Right lobe of liver (tissue), 6 donors: ENCODE data around the gene SIGLEC5. TPM values are rescaled to one million over a fixed set of nuclear protein-coding genes. Genes with fewer than 3 reads are reported as not detected.

Experiments
- ATAC-seq, 4 donors: fragments of 200-7000 bp; cut with Tn5 transposase; one replicate each; pipeline ENCODE4 v1.9.1; 2020; ENCODE audit warnings: mild to moderate bottlenecking in 4 of 4, moderate library complexity in 4 of 4
- DNase-seq, 3 donors: peaks; one replicate each; pipeline ENCODE4 v3.0.0-alpha.2; 2020
- H3K27ac ChIP-seq, 3 donors: fragments of 200-600 bp; one replicate each; pipeline ENCODE4 v1.8.0; 2022
- H3K27me3 ChIP-seq, 2 donors: fragments of 200-600 bp; one replicate each; pipeline ENCODE4 v1.8.0; 2022
- H3K36me3 ChIP-seq, 4 donors: fragments of 200-600 bp; sonication (generic) in 1 of 4; one replicate each; pipeline versions ENCODE4 v1.5.1 to v1.8.0; 2017 to 2022; ENCODE audit warnings: control low read depth in 1 of 4
- H3K4me1 ChIP-seq, 4 donors: fragments of 200-600 bp; sonication (generic) in 1 of 4; one replicate each; pipeline versions ENCODE4 v1.5.1 to v1.8.0; 2017 to 2022; ENCODE audit warnings: control low read depth in 1 of 4
- H3K4me3 ChIP-seq, 3 donors: fragments of 200-600 bp; one replicate each; pipeline ENCODE4 v1.8.0; 2022
- H3K9me3 ChIP-seq, 4 donors: fragments of 200-600 bp; sonication (generic) in 1 of 4; one replicate each; pipeline versions ENCODE4 v1.5.1 to v1.8.0; 2017 to 2022; ENCODE audit warnings: control low read depth in 1 of 4
- POLR2A ChIP-seq: fragments of 450-650 bp; IDR thresholded peaks from one replicate; pipeline ENCODE4 v1.6.1; 2017; ENCODE audit warnings: antibody characterized with exemption, mild to moderate bottlenecking
- WGBS: methylation state at CpG from one replicate; pipeline ENCODE4 v1.1.6; 2018; ENCODE audit warnings: low coverage, low lambda C conversion rate; ENCODE audit not compliant: insufficient coverage; ENCODE audit errors: missing lambda C conversion rate; 5-methylcytosine and 5-hydroxymethylcytosine counted together
- intact Hi-C, 2 donors: fragments of 100-400 bp; cut with DNase I; formaldehyde crosslinking; loops; one replicate each; pipeline versions ENCODE4 v1.11.2 to v1.14.1; 2022
- total RNA-seq, 6 experiments: library from RNA; depleted of rRNA in 2 of 6; stranded (reverse); fragments of >200 nt in 2 of 6; fragmentation: NEBNext Ultra II Directional in 3 of 6; extraction: Animal tissue kit (Norgen Biotek cat#: 25700) in 3 of 6; gene quantifications; one replicate each; pipeline versions ENCODE4 v1.1.0 to v1.2.4, GENCODE V29; 2016 to 2023
- TF ChIP-seq, protein P1 (sequence below), 4 donors: fragments of 200-600 bp in 3 of 4; fragments of 450-650 bp in 1 of 4; IDR thresholded peaks; one replicate each; pipeline versions ENCODE4 v1.5.1 to v1.8.0; 2016 to 2022; ENCODE audit warnings: antibody characterized with exemption in 4 of 4, mild to moderate bottlenecking in 2 of 4
- donor health status: DM: no; HTN: yes; CAD: no.
- donor health status: DM: no; HTN: no; CAD: no.
- donor health status: DM: no; HTN: no; CAD: no.
- donor health status: DM: no; HTN: yes; CAD: no.
- donor health status: DM: no; HTN: yes; CAD: no.

The SIGLEC5 gene
- total RNA-seq, 6 experiments from 2014 or later, result 0.89 to 1.1 (median 0.92) TPM; not detected in 3

DNA sequence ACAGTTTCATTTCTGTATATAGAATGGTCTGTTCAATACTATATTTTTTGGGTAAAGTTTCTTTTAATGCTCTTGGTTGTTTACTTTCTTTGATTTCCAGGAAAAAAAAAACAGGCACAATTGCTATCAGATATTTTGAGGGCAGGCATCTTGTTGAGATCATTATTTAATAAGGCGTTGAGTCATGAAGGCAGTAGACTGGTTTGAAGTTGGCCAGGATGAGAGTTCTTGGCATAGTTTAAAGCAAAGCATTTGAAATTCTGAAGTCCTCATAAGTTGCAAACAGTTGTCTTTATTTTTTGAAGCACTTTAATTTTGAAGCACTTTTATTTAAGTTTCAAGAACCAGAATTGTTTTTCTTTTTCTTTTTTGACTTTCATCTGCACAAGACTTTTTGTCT, 61.7 kb downstream of the SIGLEC5 start:
- TF ChIP-seq POLR2A, result no peak
- TF ChIP-seq, protein P1, sequence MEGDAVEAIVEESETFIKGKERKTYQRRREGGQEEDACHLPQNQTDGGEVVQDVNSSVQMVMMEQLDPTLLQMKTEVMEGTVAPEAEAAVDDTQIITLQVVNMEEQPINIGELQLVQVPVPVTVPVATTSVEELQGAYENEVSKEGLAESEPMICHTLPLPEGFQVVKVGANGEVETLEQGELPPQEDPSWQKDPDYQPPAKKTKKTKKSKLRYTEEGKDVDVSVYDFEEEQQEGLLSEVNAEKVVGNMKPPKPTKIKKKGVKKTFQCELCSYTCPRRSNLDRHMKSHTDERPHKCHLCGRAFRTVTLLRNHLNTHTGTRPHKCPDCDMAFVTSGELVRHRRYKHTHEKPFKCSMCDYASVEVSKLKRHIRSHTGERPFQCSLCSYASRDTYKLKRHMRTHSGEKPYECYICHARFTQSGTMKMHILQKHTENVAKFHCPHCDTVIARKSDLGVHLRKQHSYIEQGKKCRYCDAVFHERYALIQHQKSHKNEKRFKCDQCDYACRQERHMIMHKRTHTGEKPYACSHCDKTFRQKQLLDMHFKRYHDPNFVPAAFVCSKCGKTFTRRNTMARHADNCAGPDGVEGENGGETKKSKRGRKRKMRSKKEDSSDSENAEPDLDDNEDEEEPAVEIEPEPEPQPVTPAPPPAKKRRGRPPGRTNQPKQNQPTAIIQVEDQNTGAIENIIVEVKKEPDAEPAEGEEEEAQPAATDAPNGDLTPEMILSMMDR (IDR thresholded peaks at IDR 0.05), result no peak
- intact Hi-C loops, result no loop called here
- WGBS, result 58% methylated on average over 1 of the region's 1 CpG

DNA sequence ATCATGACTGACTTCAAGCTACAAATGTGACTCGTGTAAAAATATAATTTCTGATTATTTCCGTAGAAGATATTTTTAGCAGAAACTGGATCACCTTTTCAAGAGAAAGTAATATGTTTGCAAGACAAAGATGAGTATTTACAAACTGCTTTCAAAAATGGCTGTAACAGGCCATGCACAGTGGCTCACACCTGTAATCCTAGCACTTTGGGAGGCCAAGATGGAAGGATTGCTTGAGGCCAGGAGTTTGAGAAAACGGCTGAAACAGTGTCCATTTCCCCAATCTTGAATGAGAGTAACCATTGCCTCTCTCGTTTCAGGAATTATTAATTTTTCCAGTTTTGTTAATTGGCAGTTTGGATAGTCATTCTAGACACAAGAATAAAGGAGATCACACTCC, 62.6 kb downstream of the SIGLEC5 start:
- Histone ChIP-seq H3K36me3 (no peaks in the 10 kb centered on the region), H3K27ac (no peak overlapping the region), H3K9me3 (no peaks in the 10 kb centered on the region), H3K4me3 (no peak overlapping the region), H3K27me3 (no peaks in the 10 kb centered on the region), H3K4me1 (peaks cover 0 to 6% (median 0%) of the 10 kb centered on the region in 4 donors)
- TF ChIP-seq POLR2A, result no peak
- TF ChIP-seq, protein P1 (IDR thresholded peaks at IDR 0.05), result no peak
- WGBS, result 55% methylated on average over 4 of the region's 4 CpGs
- intact Hi-C loops, result no loop called here
- ATAC-seq (no peak), DNase-seq (no peak)

More for the DNA sequence above, 61.7 kb downstream of the SIGLEC5 start:
- no peak overlapping the region for H3K4me3 ChIP-seq
- H3K4me1 ChIP-seq, result peaks cover 0 to 6% (median 0%) of the 10 kb centered on the region in 4 donors
- H3K36me3 ChIP-seq, result no peaks in the 10 kb centered on the region
- DNase-seq (no peak), ATAC-seq (no peak)
- H3K27me3 ChIP-seq, result no peaks in the 10 kb centered on the region
- no peak overlapping the region for H3K27ac ChIP-seq
- H3K9me3 ChIP-seq, result no peaks in the 10 kb centered on the region

DNA sequence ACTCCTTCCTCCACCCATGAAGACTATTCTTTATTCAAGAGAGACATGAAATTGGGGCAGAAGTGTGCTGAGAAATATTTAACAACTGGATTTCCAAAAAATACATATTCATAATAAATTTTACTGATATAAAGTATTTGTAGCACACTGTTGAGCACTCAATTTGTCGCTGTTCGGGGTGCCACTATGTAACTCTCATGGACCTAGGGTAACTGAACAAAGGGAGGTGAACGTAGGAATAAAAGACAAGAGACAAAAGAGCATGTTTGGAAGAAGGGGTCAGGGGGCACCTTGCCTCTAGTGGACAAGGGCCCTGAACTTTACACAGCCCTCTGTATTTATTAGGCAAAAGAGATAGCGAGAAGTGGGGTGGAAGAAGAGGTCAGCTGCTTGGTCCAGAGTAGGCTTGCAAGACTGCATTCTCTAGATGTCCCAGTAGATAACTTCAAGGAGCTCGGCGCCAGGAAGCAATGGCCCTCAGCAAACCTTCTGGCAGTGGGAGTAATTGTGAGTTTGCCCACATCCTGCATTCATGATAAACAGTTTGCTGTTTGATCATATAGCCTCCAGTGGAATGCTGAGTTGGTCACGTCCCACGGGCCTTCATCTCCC, 63.6 kb downstream of the SIGLEC5 start:
- Histone ChIP-seq H3K27ac (no peak overlapping the region), H3K27me3 (no peaks in the 10 kb centered on the region), H3K4me3 (no peak overlapping the region), H3K36me3 (no peaks in the 10 kb centered on the region), H3K4me1 (peaks cover 0 to under 1% (median 0%) of the 10 kb centered on the region in 4 donors), H3K9me3 (no peaks in the 10 kb centered on the region)
- intact Hi-C loops, result no loop called here
- TF ChIP-seq POLR2A, result no peak
- TF ChIP-seq, protein P1 (IDR thresholded peaks at IDR 0.05), result no peak
- no peak for DNase-seq
- WGBS, result 51% methylated on average over 8 of the region's 8 CpGs
- no peak for ATAC-seq

DNA sequence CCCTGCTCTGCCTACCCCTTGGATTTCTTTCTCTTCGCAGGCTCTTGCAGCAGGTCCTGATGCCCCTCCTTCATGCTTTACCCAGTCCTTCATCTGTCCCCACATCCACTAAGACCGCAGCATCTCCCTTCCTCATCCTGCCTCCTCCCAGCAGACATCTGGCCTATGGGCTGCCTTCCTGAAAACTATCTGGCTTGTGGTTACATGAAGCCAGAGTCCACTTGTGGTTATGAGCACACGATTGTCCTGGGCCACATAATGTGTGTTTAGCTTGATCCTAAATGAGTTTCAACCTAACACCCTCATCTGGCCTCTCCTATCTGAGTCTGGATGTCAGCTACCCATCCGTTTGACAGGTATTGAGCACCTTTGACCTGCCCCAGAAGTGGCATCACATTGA, 64.6 kb downstream of the SIGLEC5 start:
- H3K36me3 ChIP-seq, result no peaks in the 10 kb centered on the region
- no peaks in the 10 kb centered on the region for H3K9me3 ChIP-seq
- ATAC-seq, result no peak
- H3K4me1 ChIP-seq, result no peaks in the 10 kb centered on the region
- DNase-seq, result no peak
- WGBS, result 37% methylated on average over 4 of the region's 4 CpGs
- no peak overlapping the region for H3K27ac ChIP-seq
- TF ChIP-seq, protein P1 (IDR thresholded peaks at IDR 0.05), result no peak
- no peak for TF ChIP-seq POLR2A
- H3K27me3 ChIP-seq, result no peaks in the 10 kb centered on the region
- intact Hi-C loops, result no loop called here
- no peak overlapping the region for H3K4me3 ChIP-seq
